HG02852 (cell line): ENCODE data around the gene THSD4.

Experiments
- ATAC-seq: cut with Tn5 transposase; IDR thresholded peaks from one replicate; pipeline ENCODE4 v1.9.1; 2021; ENCODE audit warnings: mild to moderate bottlenecking, moderate library complexity; ENCODE audit not compliant: unreplicated experiment

The THSD4 gene

GRCh38 chr15:71341811-71342550 is 226.7 kb downstream of the THSD4 start:
- no peak for ATAC-seq

- ATAC-seq, result no peak
Observed at GRCh38 chr15:71342658-71343057, 227.4 kb downstream of the THSD4 start.

GRCh38 chr15:71344316-71344715 is 229.0 kb downstream of the THSD4 start:
- ATAC-seq, result no peak

- ATAC-seq, result no peak
Observed at GRCh38 chr15:71345186-71345585, 229.9 kb downstream of the THSD4 start.

- ATAC-seq, result no peak
Observed at GRCh38 chr15:71346464-71346863, 231.2 kb downstream of the THSD4 start.

- no peak for ATAC-seq
Observed at GRCh38 chr15:71348597-71348996, 233.3 kb downstream of the THSD4 start.

- no peak for ATAC-seq
Observed at GRCh38 chr15:71349336-71349735, 234.1 kb downstream of the THSD4 start.

- ATAC-seq, result no peak
Observed at GRCh38 chr15:71349736-71350526, 234.7 kb downstream of the THSD4 start.

GRCh38 chr15:71350622-71351378 is 235.5 kb downstream of the THSD4 start:
- no peak for ATAC-seq

GRCh38 chr15:71352125-71352524 is 236.9 kb downstream of the THSD4 start:
- ATAC-seq, result no peak

- ATAC-seq, result no peak
Observed at GRCh38 chr15:71352765-71353164, 237.5 kb downstream of the THSD4 start.

GRCh38 chr15:71353171-71353570 is 237.9 kb downstream of the THSD4 start:
- no peak for ATAC-seq

- ATAC-seq, result no peak
Observed at GRCh38 chr15:71355268-71355667, 240.0 kb downstream of the THSD4 start.

- no peak for ATAC-seq
Observed at GRCh38 chr15:71357321-71357732, 242.1 kb downstream of the THSD4 start.

- ATAC-seq, result no peak
Observed at GRCh38 chr15:71357967-71358366, 242.7 kb downstream of the THSD4 start.

GRCh38 chr15:71359246-71359645 is 244.0 kb downstream of the THSD4 start:
- ATAC-seq, result no peak

GRCh38 chr15:71362556-71362955 is 247.3 kb downstream of the THSD4 start:
- no peak for ATAC-seq

GRCh38 chr15:71362987-71363968 is 248.0 kb downstream of the THSD4 start:
- ATAC-seq, result no peak

- ATAC-seq, result no peak
Observed at GRCh38 chr15:71364117-71364584, 248.9 kb downstream of the THSD4 start.

- no peak for ATAC-seq
Observed at GRCh38 chr15:71366522-71366921, 251.3 kb downstream of the THSD4 start.
